GM21825 (cell line): ENCODE measurements around the gene PPP1R3E.
"Not testable (repeated sequence)": the region's sequence is repeated elsewhere in the genome, so short reads cannot be mapped to it uniquely, and the experiment has no call there.

ENCODE experiments used
- ATAC-seq: cut with Tn5 transposase; IDR thresholded peaks from one replicate; pipeline ENCODE4 v1.9.1; 2021; ENCODE audit warnings: mild to moderate bottlenecking, moderate library complexity; ENCODE audit not compliant: unreplicated experiment

PPP1R3E gene

GRCh38 chr14:23302290-23303225 lies at the start of gene PPP1R3E:
Gene PPP1R3E (minus strand): TSS chr14:23302859. CDS start chr14:23302576, 283 bp downstream.
- ATAC-seq, result peak; percentile 40

DNA sequence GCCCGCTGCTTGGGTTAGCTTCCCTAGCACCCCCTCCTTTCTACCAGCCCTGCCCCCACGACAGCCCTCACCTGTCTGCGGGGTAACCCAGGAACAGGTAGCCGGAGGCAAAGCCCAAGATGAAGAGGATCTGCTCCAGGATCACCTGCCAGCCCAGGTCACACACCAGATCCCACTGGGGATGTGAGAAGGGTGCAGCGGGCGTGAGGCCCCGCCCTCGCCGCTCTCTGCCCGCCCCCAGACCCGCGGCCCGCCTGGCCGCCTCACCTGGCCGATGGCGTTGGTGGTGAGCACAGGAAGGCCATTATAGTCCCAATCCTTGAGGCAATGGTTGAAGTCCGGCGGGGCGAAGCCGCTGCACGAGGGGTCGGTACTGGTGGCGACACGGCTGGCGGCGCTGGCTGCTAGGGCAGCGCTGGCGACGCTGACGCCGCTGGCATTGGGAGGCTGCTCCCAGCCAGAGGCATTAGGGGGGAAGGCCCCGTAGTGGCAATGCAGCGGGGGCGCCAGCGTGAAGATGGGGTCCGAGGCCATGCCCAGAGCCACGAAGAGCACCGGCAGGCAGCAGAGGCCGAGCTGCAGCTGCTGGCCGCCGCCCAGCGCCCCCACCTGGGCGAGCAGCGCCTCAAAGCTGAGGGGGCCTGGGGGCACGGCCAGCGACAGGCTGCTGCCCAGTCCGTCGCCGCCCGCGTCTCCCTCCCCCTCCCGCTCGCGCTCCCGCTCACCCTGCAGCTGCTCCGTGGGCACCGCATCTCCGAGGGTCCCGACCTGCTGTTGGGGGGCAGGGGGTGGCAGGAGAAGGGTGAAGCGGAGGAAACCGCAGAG lies 49.2 kb upstream of the PPP1R3E start:
- ATAC-seq, result no peak

GRCh38 chr14:23349156-23349845 lies 46.6 kb upstream of the PPP1R3E start:
- no peak for ATAC-seq

DNA sequence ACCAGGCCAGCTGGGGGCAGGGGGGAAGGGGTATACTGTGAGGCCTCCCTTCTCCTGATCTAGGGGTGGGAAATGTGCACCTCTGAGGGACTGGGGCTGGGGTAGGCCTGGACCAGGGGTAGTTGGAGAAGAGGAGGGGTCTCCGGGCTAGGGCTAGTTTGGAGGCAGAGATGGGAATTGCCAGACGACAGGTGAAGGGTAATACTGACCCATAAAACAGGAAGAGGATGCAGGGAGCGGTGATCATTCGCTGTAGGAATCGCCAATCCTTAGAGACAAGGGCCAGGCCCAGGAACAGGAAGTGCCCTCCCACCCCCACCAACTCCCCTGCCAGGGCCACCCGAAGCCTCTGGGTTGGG lies 45.6 kb upstream of the PPP1R3E start:
- no peak for ATAC-seq

GRCh38 chr14:23347406-23348296 lies 45.0 kb upstream of the PPP1R3E start:
- no peak for ATAC-seq

- ATAC-seq, result no peak
Measured at GRCh38 chr14:23346693-23347405, 44.2 kb upstream of the PPP1R3E start.

- no peak for ATAC-seq
Measured at GRCh38 chr14:23345987-23346692, 43.5 kb upstream of the PPP1R3E start.

DNA sequence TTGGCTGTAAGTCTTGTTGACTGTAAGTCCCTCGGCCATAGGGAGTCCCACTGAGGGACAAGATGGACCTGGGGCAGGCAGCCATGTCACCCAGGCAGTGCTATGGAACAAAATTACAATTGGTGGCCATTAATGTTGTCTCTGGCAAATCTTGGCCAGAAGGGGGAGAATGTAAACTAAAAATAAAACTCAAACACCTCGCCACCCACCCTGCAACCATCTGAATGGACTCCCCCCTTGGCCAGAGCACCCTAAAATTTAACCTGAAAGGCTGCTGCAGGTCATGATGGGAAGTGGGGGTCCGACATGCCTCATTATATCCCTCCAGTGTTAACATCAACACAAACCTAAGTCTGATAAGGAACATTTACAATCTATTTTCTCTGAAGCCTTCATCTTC lies 41.8 kb upstream of the PPP1R3E start:
- ATAC-seq, result no peak

GRCh38 chr14:23339506-23340268 lies 37.0 kb upstream of the PPP1R3E start:
- no peak for ATAC-seq

GRCh38 chr14:23335623-23336022 lies 33.0 kb upstream of the PPP1R3E start:
- ATAC-seq, result no peak

- ATAC-seq, result no peak
Measured at GRCh38 chr14:23327947-23328744, 25.5 kb upstream of the PPP1R3E start.

DNA sequence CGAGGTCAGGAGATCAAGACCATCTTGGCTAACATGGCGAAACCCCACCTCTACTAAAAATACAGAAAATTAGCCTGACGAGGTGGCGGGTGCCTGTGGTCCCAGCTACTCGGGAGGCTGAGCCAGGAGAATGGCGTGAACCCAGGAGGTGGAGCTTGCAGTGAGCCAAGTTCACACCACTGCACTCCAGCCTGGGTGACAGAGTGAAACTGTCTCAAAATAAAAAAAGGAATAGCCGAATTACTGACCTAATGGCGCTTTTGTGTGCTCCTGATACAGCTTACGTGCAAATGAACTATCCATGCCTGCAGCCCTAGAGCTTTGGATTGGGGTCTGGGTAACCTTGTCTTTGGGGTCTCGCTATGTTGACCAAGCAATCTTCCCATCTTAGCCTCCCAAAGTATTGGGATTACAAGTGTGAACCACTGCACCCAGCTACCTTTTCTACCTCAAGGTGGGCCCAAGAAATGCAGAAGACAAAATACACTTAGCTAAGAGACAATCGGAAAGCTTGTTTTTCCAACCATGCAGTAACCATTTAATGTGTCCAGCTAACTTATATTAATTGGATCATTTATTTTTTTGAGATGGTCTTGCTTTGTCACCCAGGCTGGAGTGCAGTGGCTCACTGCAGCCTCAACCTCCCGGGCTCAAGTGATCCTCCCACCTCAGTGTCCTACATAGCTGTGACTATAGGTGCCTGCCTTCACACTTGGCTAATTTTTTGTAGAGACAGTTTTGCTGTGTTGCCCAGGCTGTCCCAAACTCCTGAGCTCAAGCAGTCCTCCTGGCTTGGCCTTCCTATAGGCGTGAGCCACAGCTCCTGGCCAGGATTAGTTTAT lies 24.1 kb upstream of the PPP1R3E start:
- no peak for ATAC-seq

DNA sequence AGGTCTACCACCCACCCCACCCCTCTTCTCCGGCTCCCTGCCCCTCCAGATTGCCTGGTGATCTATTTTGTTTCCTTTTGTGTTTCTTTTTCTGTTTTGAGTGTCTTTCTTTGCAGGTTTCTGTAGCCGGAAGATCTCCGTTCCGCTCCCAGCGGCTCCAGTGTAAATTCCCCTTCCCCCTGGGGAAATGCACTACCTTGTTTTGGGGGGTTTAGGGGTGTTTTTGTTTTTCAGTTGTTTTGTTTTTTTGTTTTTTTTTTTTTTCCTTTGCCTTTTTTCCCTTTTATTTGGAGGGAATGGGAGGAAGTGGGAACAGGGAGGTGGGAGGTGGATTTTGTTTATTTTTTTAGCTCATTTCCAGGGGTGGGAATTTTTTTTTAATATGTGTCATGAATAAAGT lies 23.1 kb upstream of the PPP1R3E start:
- ATAC-seq, result not testable (repeated sequence)

DNA sequence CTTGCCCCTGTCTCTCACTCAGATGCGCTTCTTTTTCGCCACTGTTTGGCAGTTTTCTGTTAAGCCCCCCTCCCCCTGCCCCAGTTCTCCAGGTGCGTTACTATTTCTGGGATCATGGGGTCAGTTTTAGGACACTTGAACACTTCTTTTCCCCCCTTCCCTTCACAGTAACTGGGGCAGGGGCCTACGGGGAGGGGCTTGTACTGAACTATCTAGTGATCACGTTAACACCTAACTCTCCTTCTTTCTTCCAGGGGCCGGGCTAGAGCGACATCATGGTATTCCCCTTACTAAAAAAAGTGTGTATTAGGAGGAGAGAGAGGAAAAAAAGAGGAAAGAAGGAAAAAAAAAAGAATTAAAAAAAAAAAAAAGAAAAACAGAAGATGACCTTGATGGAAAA lies 22.3 kb upstream of the PPP1R3E start:
- ATAC-seq, result no peak

DNA sequence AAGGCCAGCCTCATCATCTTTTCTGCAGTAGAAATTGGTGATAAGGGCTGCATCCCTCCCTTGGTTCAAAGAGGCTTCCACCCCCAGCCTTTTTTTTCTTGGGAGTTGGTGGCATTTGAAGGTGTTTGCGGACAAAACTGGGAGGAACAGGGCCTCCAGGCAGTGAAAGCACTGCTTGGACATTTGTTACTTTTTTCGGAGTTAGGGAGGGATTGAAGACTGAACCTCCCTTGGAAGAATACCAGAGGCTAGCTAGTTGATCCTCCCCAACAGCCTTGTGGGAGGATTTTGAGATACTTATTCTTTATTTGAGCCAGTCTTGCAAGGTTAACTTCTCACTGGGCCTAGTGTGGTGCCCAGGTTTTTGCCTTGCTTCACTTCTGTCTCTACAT lies 21.8 kb upstream of the PPP1R3E start:
- ATAC-seq, result no peak

GRCh38 chr14:23323838-23324454 lies 21.3 kb upstream of the PPP1R3E start:
- no peak for ATAC-seq
